OCI-LY7 (cell line): Measurements from ENCODE around the gene SCN3A.

Experiments used
- CTCF ChIP-seq: fragments of 200-600 bp; sonication (generic); conservative IDR thresholded peaks from 2 replicates; pipeline ENCODE4 v1.5.1; 2014; ENCODE audit warnings: mild to moderate bottlenecking, antibody characterized with exemption, low read length, moderate library complexity, mixed read lengths
- EZH2phosphoT487 ChIP-seq: fragments of 200-600 bp; sonication (generic); IDR thresholded peaks from 2 replicates; pipeline ENCODE4 v1.6.1; 2018; ENCODE audit warnings: low read depth, borderline replicate concordance, mild to moderate bottlenecking, mixed run types, antibody characterized with exemption, low read length, moderate library complexity, mixed read lengths

- no peak for TF ChIP-seq EZH2phosphoT487
- no peak for TF ChIP-seq CTCF
These were observed 54.4 kb downstream of the SCN3A start for GRCh38 chr2:165149439-165149838.
